HG03342 (cell line): Measurements from ENCODE around the gene SDR42E1.

Experiments
- ATAC-seq: cut with Tn5 transposase; IDR thresholded peaks from one replicate; pipeline ENCODE4 v1.9.1; 2021; ENCODE audit warnings: mild to moderate bottlenecking, moderate library complexity; ENCODE audit not compliant: unreplicated experiment

Gene SDR42E1

GRCh38 chr16:81942007-81942601 lies 69.2 kb downstream of the SDR42E1 start:
- ATAC-seq: no peak

GRCh38 chr16:81940781-81941560 lies 70.3 kb downstream of the SDR42E1 start:
- no peak for ATAC-seq

GRCh38 chr16:81939164-81940056 lies 71.9 kb downstream of the SDR42E1 start:
- ATAC-seq: no peak
